ACHN (cell line): Measurements from ENCODE around the gene NKAIN2.

ENCODE experiments used
- DNase-seq: peaks from one replicate; pipeline ENCODE4 v3.0.0-alpha.2; 2015
- in situ Hi-C: cut with HindIII; loops from 2 replicates; pipeline ENCODE4 v1.10.0; 2017; ENCODE audit warnings: low sequenced_read_pairs, low pct_ligation_motif_present, low pct_unique_long_range_greater_than_20kb

The NKAIN2 gene

GRCh38 chr6:123803504-123804013, at the start of gene NKAIN2:
Gene NKAIN2, plus strand, starts transcription at chr6:123803865.
- in situ Hi-C loops = no loop called here
- DNase-seq = peak; percentile 5

DNA sequence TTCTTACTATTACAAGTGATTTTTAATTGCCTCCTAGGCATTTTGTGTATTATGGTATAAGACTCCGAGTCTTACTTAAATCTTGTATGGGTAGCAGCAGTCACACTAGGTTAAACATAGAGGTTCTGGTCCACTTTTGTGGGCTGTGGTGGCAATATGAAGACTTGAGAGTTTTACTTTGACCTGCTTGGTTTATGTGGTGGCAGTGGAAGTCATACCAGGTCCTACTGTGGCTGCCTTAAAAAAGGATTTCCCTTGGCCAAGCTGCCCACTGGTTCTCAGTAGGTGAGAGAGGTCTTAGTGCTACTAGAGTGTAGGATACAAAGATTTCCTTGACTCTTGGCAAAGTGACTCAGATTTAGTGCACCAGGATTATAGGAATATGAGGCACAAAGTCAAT, 44.2 kb upstream of the NKAIN2 start:
- in situ Hi-C loops = no loop called here
- DNase-seq = no peak

- in situ Hi-C loops = no loop called here
Observed at GRCh38 chr6:123763904-123764303, 39.8 kb upstream of the NKAIN2 start.

GRCh38 chr6:123764722-123765121, 38.9 kb upstream of the NKAIN2 start:
- DNase-seq = no peak
- in situ Hi-C loops = no loop called here

More at GRCh38 chr6:123763904-123764303, 39.8 kb upstream of the NKAIN2 start:
- no peak for DNase-seq

- in situ Hi-C loops = no loop called here
- no peak for DNase-seq
Observed at GRCh38 chr6:123768921-123769320, 34.7 kb upstream of the NKAIN2 start.

DNA sequence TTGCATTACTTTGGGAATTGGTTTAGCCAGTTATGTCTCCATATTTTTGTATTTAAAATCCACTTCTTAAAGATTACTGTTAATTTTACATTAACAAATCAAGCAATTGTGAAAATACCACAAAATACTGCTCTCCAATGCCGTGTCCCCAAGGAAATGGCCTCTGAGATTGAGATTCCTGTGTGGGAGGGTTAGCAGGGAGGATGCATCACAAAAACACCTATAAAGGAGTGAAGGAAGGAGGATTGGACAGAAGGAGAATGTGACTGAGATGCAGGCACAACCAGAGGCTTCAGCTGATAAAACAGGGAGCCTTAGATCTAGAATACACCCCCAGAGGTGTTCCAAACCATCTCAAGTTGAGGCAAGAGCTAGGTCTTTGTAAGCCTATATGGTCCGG, 34.2 kb upstream of the NKAIN2 start:
- no peak for DNase-seq
- in situ Hi-C loops = no loop called here

- in situ Hi-C loops = no loop called here
- DNase-seq = no peak
Observed at GRCh38 chr6:123770247-123770949, 33.3 kb upstream of the NKAIN2 start.

GRCh38 chr6:123771126-123771525, 32.5 kb upstream of the NKAIN2 start:
- in situ Hi-C loops = no loop called here
- DNase-seq = no peak

- peak; percentile 2 for DNase-seq
- in situ Hi-C loops = no loop called here
Observed at GRCh38 chr6:123777563-123777962, 26.1 kb upstream of the NKAIN2 start.

GRCh38 chr6:123780021-123780420, 23.6 kb upstream of the NKAIN2 start:
- in situ Hi-C loops = no loop called here
- DNase-seq = no peak

DNA sequence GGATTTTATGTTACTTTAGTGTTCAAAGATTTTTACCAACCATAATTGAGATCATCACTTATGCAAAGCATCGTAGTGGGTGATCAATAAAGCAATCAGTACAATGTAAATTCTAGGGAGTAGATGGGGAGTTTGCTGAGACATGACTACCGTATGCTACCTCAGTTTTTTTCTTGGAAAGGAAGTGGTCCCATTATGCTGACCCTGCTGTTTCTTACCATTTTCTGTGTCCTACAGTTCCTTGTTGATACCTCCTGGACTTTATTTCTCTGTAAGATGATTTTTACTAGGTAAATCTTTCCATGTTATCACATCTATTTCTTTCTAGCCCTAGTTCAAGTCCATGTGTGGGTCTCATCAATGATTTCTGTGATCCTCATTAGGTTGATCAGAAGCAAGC, 19.3 kb upstream of the NKAIN2 start:
- in situ Hi-C loops = no loop called here
- DNase-seq = no peak

- no peak for DNase-seq
- in situ Hi-C loops = no loop called here
Observed at GRCh38 chr6:123785039-123785438, 18.6 kb upstream of the NKAIN2 start.

- in situ Hi-C loops = no loop called here
- no peak for DNase-seq
Observed at GRCh38 chr6:123788319-123788718, 15.3 kb upstream of the NKAIN2 start.

GRCh38 chr6:123794190-123794589, 9.5 kb upstream of the NKAIN2 start:
- in situ Hi-C loops = no loop called here
- no peak for DNase-seq

DNA sequence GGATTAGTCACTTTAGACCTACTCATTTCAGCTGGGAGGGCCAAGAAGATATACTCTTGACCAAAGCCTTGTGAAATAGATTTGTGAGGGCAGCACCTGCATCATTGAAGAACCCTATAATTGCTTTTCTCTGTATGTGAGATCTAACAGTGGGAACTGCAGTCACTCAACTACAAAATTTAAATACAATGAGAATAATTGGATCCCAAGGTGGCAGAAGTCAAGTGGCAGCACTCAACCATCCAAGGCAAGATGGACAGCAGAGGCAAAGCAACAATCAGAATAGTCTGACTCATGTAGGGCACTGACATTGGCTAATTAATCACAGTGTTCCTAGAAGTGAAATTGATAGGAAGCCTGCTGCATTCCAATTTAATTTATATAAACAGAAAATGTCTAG, 8.9 kb upstream of the NKAIN2 start:
- in situ Hi-C loops = no loop called here
- no peak for DNase-seq

- in situ Hi-C loops = no loop called here
- DNase-seq = no peak
Observed at GRCh38 chr6:123801067-123801466, 2.6 kb upstream of the NKAIN2 start.

DNA sequence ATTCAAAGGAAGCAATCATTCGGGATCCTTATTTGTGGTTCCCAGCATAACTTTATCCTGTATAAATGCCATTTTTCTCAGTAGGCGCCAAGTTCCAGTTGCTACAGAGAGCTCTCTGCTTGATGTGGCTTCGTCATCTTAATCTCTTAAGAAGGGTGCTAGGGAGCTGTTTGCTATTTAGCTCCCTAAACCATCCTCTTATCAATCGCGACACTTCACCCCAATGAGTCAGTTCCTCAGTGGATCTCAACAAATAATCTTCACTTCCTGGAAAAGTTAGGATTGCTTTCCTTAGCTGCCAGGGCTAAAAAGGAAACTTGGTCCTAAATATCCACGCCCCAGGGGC, 1.3 kb upstream of the NKAIN2 start:
- DNase-seq = no peak
- in situ Hi-C loops = no loop called here

DNA sequence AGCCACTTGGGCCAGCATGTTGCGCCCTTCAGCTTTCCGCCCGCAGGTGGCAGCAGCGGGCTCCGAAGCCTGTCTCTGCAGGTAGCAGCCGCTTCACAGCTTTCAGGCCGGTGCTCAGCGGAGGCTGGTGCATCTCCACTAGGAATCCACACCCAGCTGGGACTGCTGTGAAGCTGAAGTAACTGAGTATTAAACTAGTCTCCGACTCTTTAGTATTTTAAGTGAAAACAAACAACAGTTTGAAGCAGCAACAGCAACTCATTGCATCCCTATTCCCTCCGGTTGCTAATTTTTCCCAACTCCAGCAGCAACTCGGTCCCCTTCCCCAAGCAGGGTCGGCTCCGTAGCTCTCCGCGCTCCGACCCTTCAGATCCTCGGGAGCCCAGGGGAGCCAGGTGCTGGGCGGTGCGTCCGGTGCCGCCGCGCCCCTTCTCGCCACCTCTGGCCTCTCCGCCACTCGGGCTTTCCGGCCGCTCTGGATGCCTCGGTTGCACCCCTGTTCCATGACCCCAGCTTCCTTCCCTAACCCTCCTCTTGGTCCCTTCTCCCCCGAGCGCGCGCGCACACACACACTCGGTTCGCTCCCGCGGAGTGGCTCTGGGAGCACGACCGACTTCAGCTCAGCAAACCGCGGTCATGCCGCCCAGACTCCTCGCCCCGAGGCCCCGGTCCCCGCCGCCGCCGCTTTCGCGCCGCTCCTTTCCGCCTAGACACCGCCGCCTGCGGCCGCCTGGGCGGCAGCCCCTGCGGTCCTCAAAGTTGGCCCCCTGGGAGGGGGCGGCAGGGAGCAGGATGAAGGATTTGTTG, 765 bp upstream of the NKAIN2 start:
- peak; percentile 77 for DNase-seq
- in situ Hi-C loops = no loop called here

- in situ Hi-C loops = no loop called here
- no peak for DNase-seq
Observed at GRCh38 chr6:123804014-123804786, 535 bp downstream of the NKAIN2 start.
